GM19463 (cell line): ENCODE measurements around the gene SLC25A48.

Experiments
- ATAC-seq: cut with Tn5 transposase; IDR thresholded peaks from one replicate; pipeline ENCODE4 v1.9.1; 2021; ENCODE audit warnings: mild to moderate bottlenecking, moderate library complexity; ENCODE audit not compliant: unreplicated experiment

Gene SLC25A48

GRCh38 chr5:135880801-135881200 is 46.3 kb downstream of the SLC25A48 start:
- ATAC-seq: no peak

GRCh38 chr5:135881244-135881643 is 46.8 kb downstream of the SLC25A48 start:
- ATAC-seq: no peak

GRCh38 chr5:135881819-135882218 is 47.4 kb downstream of the SLC25A48 start:
- ATAC-seq: no peak

- ATAC-seq: no peak
Measured at GRCh38 chr5:135883026-135883425, 48.6 kb downstream of the SLC25A48 start.

GRCh38 chr5:135883441-135883840 is 49.0 kb downstream of the SLC25A48 start:
- no peak for ATAC-seq

GRCh38 chr5:135885031-135885430 is 50.6 kb downstream of the SLC25A48 start:
- no peak for ATAC-seq

- ATAC-seq: no peak
Measured at GRCh38 chr5:135886136-135886535, 51.7 kb downstream of the SLC25A48 start.

GRCh38 chr5:135887447-135887864 is 53.0 kb downstream of the SLC25A48 start:
- ATAC-seq: peak; percentile 68

GRCh38 chr5:135887881-135888614 is 53.6 kb downstream of the SLC25A48 start:
- no peak for ATAC-seq

GRCh38 chr5:135890296-135890695 is 55.8 kb downstream of the SLC25A48 start:
- ATAC-seq: no peak

- peak; percentile 83 for ATAC-seq
Measured at GRCh38 chr5:135890867-135891266, 56.4 kb downstream of the SLC25A48 start.

GRCh38 chr5:135891268-135891667 is 56.8 kb downstream of the SLC25A48 start:
- ATAC-seq: no peak

- ATAC-seq: no peak
Measured at GRCh38 chr5:135891791-135892190, 57.3 kb downstream of the SLC25A48 start.

- ATAC-seq: no peak
Measured at GRCh38 chr5:135894276-135894675, 59.8 kb downstream of the SLC25A48 start.

GRCh38 chr5:135894789-135895188 is 60.3 kb downstream of the SLC25A48 start:
- ATAC-seq: no peak

GRCh38 chr5:135895474-135896006 is 61.1 kb downstream of the SLC25A48 start, which contains the start of gene IL9:
Gene IL9, minus strand, starts transcription at chr5:135895841. Its CDS starts 25 bp downstream, at chr5:135895816.
- ATAC-seq: no peak

- no peak for ATAC-seq
Measured at GRCh38 chr5:135898651-135899050, 64.2 kb downstream of the SLC25A48 start.

GRCh38 chr5:135900276-135900675 is 65.8 kb downstream of the SLC25A48 start:
- no peak for ATAC-seq

GRCh38 chr5:135901633-135902032 is 67.2 kb downstream of the SLC25A48 start:
- no peak for ATAC-seq

- ATAC-seq: no peak
Measured at GRCh38 chr5:135905144-135905543, 70.7 kb downstream of the SLC25A48 start.

GRCh38 chr5:135913713-135914626 is 79.5 kb downstream of the SLC25A48 start:
- ATAC-seq: no peak
